GM12865 (cell line): Measurements from ENCODE around the gene THAP7.

ENCODE experiments used
- DNase-seq: peaks from one replicate; pipeline ENCODE4 v3.0.0; 2010; ENCODE audit warnings: low read depth
- H3K4me3 ChIP-seq: 2 replicates; pipeline ENCODE4 v1.5.1; 2011; ENCODE audit warnings: mild to moderate bottlenecking, low read depth, low read length, control low read depth
- TF ChIP-seq, protein P1 (sequence below): IDR thresholded peaks from 2 replicates; pipeline ENCODE4 v1.5.1; 2011; ENCODE audit warnings: low read length, control low read depth, low read depth, inconsistent platforms; ENCODE audit not compliant: insufficient read depth; ENCODE audit errors: missing control alignments

The THAP7 gene

DNA sequence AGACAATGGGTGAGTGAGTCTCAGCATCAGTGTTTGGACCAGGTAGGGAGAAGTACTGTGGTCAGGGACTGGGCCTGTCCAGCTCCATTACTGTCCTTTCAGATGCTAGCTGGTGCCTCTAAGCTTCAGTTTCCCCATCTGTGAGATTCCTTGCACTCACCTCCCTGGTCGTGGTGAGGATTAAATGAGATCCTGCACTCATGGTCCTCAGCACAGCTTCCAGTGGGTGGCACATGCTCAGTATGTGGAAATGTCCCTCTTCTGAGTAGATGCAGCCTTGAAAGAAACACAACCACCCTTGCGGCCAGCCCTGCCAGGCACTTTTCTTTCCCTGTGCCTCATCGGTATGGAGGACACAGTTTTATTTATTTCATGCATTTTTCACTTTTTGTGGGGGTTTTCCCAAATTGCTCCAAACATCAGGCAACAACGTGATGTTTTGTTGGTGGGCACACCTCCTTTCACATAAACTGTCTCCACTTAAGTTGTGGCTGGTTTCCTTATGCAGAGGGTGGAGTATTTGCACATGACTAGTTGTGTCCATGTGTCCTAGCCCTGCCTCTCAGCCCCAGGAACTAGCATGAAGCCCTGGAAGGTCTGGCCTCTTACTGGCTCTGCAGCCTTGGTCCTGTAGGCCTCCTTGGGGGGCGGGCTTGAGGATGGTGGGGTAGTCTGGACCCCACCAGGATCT is 18.7 kb downstream of the THAP7 start:
- DNase-seq: no peak
- H3K4me3 ChIP-seq: peak overlapping the region; percentile 75
- TF ChIP-seq, protein P1, sequence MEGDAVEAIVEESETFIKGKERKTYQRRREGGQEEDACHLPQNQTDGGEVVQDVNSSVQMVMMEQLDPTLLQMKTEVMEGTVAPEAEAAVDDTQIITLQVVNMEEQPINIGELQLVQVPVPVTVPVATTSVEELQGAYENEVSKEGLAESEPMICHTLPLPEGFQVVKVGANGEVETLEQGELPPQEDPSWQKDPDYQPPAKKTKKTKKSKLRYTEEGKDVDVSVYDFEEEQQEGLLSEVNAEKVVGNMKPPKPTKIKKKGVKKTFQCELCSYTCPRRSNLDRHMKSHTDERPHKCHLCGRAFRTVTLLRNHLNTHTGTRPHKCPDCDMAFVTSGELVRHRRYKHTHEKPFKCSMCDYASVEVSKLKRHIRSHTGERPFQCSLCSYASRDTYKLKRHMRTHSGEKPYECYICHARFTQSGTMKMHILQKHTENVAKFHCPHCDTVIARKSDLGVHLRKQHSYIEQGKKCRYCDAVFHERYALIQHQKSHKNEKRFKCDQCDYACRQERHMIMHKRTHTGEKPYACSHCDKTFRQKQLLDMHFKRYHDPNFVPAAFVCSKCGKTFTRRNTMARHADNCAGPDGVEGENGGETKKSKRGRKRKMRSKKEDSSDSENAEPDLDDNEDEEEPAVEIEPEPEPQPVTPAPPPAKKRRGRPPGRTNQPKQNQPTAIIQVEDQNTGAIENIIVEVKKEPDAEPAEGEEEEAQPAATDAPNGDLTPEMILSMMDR: no peak

DNA sequence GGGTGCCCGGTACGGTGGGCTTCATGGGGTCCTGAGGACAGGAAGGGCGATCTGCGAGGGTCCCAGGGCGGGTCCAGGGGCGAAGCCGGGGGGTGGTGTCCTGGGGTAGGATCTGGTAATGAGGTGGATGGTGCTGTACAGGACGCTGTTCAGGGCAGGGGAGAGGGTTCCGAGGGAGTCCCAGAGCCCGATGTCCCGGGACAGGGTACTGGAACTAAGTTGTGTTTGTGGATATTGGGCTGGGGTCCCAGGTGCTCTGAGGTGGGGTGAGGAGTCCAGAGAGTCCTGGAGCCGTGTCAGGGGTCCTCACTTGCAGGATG is 19.4 kb downstream of the THAP7 start:
- H3K4me3 ChIP-seq: peak overlapping the region; percentile 75
- TF ChIP-seq, protein P1: no peak
- no peak for DNase-seq

DNA sequence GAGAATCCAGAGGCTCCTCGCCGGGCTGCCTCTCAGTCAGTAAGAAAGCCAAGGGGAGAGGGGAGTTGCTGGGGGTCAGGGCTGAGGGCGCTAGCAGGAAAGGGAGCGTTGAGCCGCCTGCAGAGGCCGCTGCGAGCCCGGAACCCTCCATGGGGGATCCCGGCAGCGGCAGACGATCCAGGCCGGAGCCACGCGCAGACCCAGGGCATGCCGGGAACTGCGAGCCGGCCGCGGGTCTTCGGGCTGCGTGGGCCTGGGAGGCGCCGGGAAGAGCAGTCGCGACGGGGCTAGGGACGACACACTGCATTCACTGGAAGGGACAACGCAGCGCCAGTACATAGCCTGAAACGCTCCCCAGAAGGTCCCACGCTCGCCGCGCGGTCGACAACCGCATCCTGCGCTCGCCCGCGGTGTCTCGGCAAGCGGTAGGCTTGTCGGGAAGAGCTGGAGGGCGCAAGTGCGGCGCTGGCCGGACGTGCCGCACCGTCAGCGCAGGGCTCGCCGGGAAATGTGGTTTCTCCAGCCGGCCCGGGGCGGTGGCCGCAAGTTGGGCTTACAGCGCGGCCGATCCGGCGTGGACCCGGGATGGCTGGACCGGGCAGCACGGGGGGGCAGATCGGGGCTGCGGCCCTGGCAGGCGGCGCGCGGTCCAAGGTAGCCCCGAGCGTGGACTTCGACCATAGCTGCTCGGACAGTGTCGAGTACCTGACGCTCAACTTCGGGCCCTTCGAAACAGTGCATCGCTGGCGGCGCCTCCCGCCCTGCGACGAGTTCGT is 19.9 kb downstream of the THAP7 start, which contains the start of gene LZTR1:
Gene LZTR1, plus strand, starts transcription at position 511 of the 776 bp plus-strand sequence. Its CDS starts 75 bp downstream, at position 586.
- TF ChIP-seq, protein P1: peak; percentile 69
- peak; percentile 91 for DNase-seq
- H3K4me3 ChIP-seq: peak within 1 kb of the TSS; percentile 75

DNA sequence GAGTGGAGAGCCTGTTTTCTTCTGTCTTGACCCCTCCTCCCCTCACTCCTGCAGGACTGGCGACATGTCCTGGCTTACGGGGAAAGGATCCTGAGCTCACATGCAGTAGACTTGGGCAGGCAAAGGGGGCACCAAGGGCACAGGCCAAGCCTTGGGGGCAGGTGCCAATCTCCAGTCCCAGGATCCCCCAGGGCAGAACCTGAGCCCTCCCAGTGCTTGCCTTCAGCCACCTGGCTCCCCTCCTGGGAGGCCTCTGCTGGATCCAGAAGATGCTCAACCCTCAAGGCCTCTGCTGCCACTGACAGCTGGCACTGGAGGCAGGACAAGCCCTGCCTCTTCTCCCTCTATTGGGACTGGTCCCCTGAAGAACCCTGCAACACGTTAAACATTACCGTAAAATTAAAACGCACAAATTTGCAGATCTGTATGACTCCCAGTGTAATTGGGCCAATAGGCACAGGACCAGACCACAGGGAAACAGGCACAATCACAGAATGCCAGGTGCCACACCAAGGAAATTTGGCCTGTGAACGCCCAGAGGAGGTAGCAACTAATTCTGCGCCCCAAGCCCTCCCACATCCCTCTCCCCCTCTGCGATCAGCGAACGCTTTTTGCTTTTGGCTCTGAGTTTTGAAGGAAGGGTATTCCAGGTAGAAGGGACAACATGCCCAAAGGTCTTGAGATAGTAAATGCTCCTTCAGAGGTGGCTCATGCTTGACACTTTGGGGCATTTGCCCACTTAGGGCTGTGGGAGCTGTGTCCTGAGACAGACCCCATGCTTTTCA is 20.8 kb downstream of the THAP7 start:
- H3K4me3 ChIP-seq: peak overlapping the region; percentile 75
- TF ChIP-seq, protein P1: no peak
- no peak for DNase-seq

DNA sequence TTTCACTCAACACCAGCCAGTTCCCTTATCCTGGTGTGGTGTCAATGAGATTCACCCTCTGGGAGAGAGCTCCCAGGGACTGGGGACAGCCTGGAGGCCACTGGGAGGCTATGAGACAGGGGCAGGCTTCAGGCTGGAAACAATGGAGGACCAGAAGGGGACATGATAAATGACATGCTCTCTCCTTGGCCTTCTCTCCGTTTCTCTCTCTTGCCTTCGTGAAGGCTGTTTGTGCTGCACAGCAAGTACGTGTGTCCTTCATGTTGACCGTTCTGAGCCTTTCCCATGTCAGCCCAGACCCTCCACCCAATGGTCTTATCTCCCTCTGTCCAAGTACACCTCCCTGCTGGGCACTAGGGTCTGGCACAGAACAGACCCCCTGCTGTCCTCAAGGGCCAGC is 21.4 kb downstream of the THAP7 start:
- DNase-seq: no peak
- TF ChIP-seq, protein P1: no peak
- H3K4me3 ChIP-seq: no peak overlapping the region

DNA sequence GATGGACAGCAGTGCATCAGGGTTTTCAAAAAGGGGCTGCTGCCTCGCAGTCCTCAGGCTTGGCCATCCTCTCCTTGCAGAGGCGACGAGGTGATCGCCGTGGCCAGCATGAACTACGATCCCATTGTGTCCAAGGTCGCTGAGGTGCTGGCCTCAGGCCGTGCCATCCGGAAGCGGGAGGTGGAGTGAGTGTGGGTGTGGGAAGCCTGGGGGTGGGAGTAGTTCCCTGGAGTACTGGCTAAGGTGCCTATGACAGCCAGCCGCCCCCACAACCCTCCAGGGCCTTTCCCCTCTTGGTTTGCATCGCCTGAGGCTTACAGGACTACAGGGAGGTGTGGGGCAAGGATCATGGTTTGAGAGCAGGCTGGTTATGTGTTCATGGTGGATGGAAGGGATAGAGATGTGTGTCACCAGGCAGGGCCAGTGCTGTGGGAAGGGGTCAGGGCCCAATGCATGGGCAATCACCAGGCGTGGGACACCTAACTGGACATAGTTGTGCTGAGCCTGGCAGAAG is 21.9 kb downstream of the THAP7 start:
- TF ChIP-seq, protein P1: no peak
- no peak overlapping the region for H3K4me3 ChIP-seq
- no peak for DNase-seq
